HG03457 (cell line): ENCODE measurements around the gene XRCC3.

Experiments
- ATAC-seq: cut with Tn5 transposase; IDR thresholded peaks from one replicate; pipeline ENCODE4 v1.9.1; 2021; ENCODE audit warnings: moderate number of reproducible peaks; ENCODE audit not compliant: unreplicated experiment

The XRCC3 gene

DNA sequence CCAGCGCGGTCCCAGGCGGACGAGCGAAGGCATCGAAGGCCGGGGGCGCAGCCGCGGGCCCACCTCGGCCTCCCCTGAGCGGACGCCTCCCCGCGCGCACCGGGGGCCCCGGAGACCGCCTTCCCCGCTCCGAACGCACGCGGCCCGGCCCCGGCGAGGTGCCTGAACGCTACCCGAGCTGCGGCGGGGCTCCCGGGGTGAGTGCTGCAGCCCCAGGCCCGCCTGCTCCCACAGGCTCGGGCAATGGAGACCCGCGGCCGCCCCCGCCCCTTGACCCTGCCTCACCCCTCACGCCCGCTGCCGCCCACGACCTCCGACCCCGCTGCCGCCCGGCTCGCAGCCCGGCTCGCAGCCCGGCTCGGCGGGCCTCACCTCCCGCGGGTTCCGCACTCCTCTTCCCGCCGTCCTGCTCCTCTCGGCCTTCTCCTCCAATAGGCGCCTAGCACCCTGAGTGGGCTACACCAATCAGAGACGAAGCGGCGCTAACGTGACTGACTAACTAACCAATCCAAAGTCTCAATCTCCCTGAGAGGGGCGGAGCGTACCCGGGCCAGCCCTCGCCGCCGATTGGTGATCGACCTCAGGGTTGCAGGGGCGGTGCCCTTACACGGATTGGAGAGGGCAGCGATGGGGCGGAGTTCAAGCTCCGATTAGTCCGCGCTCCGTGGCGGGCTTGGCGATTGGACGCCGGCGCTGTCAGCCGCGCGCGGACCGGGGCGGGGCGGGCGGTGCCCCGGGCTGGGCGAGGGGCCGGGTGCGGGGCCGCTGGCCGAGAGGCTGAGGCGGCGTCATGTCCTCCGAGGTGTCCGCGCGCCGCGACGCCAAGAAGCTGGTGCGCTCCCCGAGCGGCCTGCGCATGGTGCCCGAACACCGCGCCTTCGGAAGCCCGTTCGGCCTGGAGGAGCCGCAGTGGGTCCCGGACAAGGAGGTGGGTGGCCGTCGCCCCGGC is at the start of gene XRCC3, which contains the start of gene ZFYVE21:
Gene XRCC3 (minus strand): TSS at position 400 of the 949 bp plus-strand sequence. CDS start 4,364 bp downstream, outside the sequence.
Gene ZFYVE21 (plus strand): TSS at position 759 of the 949 bp plus-strand sequence. CDS start 32 bp downstream, at position 791.
- ATAC-seq = peak; percentile 89

DNA sequence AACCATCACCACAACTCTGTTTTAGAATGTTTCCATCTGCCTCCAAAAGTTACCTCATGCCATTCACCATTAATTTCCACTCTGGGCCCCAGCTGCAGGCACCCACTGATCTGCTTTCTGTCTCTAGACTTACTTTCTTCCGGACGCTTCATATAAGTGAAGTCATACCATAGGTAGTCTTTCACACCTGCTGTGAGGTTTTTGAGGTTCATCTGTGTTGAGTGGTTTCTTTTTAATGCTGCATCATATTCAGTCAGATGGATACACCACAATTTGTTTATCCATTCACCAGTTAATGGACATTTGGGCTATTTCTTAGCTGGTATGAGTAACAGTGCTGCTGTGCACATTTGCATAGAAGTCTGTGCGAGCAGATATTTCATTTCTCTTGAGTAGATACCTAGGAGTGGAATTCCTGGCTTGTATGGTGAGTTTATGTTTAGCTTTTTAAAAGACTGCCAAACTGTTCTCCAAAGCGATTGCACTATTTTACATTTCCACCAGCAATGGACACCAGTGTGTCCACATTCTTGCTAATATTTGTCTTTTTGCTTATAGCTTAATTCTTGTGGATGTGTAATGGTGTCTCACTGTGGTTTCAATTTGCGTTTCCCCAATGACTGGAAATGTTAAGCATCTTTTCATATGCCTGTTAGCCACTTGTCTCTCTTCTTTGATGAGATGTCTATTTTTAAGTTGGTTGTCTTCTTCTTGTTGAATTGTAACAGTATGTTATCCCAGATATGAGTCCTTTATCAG is 48.7 kb upstream of the XRCC3 start:
- ATAC-seq = peak; percentile 74

DNA sequence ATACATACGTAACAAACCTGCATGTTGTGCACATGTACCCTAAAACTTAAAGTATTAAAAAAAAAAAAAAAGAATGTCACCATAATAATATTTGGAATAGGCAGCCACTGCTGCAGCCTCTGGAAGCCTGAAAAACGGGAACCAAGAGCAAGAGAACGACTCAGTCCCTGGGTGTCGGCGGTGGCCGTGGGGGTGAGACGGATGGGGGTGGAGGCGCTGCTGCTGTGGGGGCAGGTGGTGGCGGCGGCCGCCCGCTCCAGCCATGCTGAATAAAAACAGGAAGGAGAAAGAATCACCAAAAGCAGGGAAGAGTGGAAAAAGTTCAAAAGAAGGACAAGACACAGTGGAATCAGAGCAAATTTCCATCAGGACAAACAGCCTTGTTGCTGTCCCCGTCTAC is 47.3 kb upstream of the XRCC3 start:
- ATAC-seq = no peak

DNA sequence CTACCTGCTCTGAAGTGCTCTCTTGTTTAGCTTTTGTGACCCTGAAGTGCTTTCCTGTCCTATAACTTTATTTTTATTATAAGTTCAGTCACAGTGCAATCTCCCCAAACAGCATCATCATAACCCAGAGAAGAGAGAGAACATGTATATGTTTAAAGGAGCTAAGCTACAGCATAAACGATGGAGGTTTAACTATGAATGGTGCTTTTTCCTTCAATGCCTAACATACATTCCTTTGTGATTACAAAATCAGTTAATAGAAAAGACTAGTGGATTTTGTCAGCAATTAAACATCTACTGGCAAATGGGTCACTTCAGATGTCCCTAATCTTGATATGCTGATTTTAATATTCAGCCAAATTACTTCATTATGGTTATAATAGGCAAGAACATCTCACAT is 46.8 kb upstream of the XRCC3 start:
- no peak for ATAC-seq

DNA sequence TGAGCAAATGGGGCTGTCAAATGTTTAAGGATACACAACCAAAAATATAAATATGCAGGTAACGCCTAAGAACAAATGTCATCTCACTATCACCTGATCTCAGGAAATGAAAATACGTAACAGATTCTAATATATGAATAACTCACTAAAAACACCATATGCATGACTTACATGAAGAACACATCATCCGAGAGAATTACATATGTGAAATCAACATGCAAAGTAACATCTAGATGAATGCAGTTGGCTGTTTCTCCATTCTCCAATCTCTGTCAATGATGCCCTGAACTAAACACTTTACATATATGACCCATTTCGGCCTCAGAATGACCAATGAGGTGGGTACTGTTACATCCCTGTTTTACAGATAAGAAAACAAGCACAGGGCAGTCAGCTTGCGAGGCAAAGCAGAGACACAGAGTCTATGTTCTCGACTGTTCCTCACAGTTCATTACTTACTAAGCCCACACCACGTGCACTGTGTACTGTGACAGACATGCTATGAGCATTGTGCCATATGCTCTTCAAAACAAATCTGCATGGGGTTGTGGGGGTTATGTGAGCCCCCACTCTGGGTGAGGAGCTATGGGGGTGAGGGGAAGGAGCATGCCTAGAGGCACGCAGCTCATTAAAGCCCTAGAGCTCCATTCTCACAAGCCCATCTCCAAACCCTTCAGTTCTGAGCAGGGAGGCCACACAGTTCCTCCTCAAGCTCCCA is 43.0 kb upstream of the XRCC3 start:
- no peak for ATAC-seq

DNA sequence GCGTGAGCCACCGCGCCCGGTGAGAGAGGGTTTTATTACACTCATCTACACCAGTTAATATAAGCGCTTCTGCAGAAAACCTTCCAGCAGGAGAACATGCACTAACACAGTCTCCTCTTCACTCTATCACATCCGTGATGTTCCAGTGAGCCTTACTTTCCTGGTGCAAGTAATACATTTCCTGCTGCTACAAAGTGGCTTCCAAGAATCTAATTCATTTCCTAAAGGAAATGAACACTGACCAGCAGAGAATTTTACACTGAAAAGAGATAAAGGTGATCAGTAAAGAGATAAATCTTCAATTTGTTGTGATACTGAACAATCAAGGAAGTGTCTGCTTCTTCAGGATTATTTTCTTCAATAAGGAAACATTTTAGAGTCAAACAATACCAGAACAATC is 39.8 kb upstream of the XRCC3 start:
- no peak for ATAC-seq

DNA sequence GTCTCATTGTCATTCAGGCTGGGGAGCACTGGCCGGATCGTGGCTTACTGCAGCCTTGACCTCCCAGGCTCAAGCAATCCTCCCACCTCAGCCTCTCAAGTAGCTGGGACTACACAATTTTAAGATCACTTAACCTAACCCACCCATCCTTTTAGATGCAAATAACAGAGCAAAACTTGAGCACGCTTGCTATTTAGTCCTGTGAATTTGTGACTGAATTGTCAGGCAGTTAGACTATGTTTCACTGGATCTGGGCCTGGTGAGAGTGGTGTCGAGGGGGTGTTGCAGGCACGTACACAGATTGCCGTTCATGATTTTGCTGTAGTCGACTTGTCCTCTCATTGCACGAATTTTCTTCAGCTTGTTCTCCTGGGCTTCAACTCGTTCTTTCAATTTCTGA is 38.5 kb upstream of the XRCC3 start:
- ATAC-seq = no peak

DNA sequence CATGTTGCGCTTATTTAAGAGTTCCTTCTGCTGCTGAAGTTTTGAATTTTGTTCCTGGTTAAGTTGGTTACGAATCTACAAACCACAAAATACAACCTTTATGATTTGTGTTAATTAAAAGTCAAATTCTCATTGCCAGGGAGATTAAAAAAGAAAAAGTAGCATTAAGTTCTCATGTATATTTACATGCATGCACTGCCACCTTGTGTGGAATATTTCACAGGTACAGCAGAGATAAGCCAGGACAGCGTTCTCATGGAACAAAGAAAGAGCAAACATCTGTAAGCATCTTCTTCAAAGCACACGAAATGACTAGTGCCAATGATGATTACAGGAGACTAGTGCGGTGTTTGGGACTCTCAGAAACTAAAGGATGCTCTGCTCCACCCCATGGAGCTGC is 34.6 kb upstream of the XRCC3 start:
- no peak for ATAC-seq

DNA sequence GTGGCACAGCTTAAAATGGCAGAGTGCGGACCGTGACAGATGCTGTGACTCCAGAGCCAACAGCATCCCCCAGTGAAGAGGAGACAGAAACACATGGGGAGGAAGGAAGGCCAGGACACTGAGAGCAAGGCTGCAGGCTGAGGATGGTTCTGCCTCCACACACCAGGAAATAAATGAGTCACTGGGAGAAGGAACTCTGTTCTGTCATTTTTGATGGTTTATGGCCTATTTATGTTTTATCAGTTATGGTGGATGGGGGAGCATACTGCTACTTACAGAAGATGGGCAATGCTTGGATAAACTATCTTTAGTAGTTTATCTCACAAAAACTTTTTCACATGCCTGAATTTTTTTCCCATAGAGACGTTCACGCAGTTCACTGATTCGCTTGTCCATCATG is 34.2 kb upstream of the XRCC3 start:
- no peak for ATAC-seq

DNA sequence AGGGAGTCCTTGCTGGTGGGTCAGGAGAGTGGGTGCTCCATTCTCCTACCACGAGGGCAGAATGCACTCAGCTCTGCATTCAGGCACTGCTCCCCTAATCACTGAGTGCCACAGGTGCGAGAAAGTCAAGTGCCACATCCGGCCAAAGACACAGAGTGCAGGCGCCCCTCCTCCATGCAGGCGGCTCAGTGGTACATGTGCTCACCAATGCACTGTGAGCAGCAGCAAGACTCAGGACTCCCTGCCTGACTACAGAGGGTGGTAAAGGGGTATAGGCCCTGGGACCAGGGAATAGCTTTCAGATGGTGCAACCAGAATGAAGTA is 33.2 kb upstream of the XRCC3 start:
- ATAC-seq = no peak

DNA sequence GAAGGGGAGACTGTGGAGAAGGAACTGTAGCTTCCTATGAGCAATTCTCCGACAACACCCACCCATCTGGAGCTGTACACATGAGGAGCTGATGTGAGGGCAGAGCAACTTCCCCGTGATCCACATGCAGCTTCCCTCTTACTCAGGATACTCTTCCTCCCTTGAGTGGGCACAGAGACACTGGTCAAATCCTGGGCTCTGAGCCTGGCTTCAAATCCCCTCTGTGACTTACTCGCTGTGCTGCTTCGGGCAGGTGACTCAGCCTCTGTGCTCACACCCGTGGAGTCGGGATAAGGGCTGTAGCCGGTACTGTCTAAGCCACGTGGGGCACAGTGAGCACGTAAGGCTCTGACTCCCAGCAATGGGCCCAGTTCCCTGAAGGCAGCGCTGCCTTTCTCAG is 31.4 kb upstream of the XRCC3 start:
- no peak for ATAC-seq

DNA sequence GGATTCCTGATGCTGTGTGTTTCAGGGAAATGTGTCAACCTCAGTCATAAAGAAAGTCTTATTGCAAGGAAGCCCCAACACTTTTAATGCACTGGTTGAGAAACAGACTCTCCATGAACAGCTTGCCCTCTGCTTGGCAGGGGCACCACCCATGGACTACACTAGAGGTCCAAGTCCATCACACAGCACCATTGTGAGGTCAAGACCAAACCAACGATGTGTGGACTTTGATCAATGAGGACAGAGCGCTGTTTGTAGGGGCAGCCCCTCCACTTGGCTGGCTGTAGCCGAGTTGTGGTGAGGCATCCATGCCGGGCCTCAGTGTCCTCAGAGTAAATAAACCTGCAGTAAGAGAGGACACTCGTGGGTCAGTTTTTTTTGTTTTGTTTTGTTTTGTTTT is 30.2 kb upstream of the XRCC3 start:
- ATAC-seq = no peak

DNA sequence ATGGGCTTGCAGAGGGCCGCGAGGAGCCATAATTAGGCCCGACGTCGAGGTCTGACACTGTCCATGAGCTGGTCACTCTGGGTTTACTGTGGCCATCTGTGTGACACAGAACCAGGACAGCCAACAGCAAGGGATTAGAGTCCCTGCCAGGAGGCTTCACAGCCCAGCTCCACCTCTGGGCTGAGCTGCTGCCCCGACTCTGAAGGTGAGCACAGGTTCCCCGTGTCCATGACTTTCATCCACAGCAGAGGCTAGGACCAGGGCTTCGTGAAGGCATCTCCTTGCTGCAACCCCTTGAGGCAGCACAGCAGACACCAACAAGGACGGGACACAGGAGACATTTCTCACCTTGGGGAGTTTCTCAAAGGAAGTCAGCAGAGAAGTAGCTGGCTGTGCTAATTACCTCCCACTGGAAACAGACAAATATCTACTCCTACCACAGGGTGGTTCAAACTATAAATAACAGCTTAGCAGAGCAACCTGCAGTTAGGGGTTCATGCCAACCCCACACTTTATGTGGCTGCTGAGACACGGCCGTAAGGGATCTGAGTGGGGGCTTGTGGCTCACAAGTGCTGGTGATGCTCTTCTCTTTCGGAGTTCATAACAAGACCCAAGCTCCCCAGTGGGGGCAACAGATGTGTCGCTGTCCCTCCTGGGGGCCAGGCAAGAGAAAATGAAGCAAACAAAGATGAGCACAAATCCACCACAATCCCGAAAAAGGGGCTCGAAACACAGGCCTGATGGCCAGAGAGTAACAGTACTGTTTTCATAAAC is 29.6 kb upstream of the XRCC3 start:
- ATAC-seq = no peak

DNA sequence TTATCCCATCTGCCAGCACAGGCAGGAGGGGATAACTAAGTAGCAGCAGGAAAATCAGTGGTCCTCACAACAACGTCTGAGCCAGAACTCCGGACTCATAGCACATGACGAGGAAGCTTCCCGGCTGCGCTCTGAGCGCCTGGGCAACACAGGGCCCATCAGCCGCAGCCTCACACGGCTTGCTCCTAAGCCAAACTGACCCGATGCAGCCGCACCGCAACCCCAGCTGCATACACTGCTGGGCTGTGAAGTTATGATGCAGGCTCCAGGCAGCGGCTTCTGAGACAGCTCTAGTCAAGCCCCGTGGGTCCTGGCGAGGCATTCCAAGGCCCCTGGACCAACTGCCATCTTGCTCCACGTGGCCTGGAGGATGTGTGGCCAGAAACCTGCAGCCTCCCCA is 28.4 kb upstream of the XRCC3 start:
- no peak for ATAC-seq

DNA sequence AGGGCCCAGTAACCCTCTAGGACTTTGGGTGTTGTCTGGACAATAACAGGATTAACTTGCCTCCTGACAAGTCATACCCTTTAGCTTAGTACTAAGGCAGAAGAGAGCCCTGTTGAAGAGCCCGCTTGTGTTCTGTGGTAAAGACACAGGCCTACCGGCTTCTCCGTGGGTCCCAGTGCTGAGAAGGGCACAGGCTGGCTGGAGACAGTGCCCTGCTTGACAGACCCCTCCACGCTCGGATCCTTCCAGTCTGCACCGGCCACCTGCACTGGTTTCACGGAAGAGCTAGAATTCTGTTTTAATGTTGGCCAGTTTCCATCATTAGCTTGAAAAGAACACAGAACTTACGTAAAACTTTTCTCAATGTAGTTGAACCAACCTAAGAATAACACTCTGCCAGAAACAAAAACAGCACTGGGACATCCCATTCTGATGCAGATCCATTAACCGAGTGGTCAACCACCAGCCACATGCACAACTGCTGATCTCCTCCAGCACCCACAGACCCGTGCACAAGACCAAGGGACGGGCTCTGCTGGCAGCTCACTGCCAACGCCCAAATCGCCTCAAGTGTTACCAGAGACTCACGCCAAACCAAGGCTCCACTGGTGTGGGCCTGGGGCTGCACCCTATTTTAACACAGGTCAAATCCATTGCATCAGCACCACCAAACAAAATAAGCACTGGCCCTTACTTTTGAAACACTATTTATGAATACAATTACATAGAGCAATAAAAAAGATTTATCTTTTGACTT is 27.4 kb upstream of the XRCC3 start:
- no peak for ATAC-seq

DNA sequence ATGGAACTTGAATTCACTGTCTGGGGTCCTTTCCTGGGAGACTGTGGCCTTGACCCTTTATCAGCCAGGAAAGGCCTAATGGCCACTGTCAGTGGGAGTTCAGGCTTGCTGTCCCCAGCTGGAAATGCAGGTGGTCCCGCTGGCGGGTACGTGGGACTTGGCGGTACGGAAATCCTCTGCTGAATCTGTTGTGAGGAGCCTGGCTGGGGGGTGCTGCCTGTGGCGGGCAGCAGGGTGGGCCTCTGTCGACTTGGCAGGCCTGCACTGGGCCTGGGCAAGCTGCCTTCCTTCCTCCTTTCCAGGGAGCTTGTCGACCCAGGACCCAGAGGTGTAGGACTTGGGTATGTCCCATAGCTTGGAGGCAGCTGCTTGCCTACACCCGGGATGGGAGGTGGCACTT is 26.6 kb upstream of the XRCC3 start:
- no peak for ATAC-seq

DNA sequence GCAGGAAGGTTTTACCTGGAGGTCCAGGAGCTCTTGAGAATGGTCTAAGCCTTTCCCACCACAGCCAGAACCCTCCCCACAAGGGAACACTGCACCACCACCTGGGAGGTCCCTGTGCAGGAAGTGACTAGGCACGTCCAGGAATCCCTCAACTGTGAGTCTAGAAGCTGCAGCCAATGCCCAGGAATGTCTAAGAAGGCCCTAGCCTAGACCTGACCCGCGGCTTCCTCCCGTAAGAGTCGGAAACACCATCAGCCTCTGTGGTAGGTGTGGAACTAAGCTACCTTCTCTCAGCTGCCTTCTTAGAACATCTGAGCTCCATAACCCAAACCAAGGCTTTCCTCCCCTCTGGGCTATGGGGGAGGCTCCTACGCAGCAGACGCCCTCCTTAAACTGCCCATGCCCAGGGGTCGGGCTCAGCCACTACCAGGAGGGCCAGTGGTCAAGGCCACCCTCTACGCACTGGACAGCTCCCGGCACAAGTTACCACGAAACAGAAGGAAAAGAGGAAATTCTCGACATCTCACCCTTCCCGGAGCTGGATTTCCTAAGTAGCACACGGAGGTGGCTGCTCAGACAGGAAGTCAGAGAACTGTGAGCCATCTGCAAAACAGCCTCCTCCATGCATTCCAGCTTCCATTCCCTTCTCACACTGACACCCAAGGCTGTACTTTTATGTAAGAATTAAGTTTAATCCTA is 25.9 kb upstream of the XRCC3 start:
- no peak for ATAC-seq

DNA sequence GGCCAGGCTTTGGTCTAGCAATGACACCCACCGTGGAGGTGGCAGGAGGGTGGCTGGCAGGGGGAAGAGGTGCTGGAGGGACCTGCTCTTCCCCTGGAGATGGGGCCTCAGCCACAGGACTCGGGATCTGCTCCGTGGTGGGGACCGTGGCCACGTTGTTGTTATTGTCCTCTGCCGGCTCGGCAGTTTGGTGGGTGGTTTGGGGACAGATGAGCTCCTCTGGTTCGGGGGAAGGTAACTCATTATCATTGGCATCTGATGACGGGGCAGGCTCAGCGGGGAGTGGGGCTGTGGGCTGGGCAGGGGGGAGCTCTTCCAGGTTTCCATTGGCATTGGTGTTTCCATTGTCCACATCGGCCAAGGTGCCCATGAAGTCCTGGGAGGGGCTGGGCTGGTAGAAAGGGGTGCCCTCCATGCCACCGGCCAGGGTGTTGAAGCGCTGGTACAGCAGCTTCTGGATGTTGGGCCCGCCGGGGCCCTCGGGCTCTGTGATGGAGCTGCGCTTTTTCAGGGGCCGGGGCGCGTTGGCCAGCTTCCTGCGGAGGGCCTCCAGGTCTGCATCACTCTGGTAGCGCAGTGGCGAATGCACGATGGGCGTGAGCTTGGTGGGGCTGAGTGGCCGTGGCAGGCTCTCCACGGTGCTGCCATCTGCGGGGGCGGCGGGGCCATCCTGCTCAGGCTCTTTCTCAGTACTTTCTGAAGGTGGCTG is 24.7 kb upstream of the XRCC3 start:
- no peak for ATAC-seq

DNA sequence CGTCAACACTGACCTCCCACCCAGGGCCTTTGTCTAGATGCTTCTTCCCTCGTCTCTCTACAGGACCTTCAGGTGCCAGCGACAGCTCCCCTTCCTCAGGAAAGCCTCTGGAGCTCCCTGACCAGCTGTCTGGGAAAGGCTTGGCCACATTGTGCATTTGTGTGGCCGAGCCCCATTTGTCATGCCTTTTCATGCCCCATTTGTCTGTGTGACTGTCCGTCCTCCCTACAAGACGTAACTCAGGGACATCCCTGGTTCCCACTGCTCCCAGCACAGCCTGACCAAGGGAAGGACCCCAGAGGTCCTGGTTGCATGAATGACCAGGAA is 24.2 kb upstream of the XRCC3 start:
- no peak for ATAC-seq
